B cell (primary cell): ENCODE data around the gene TEKT2. TPM values are rescaled to one million over a fixed set of nuclear protein-coding genes. Genes with fewer than 3 reads are reported as not detected.

Experiments
- ATAC-seq: fragments of 200-7000 bp; cut with Tn5 transposase; one replicate; pipeline ENCODE4 v1.10.0; 2021; ENCODE audit warnings: low read depth, mild to moderate bottlenecking, moderate number of reproducible peaks, moderate library complexity
- CTCF ChIA-PET: fragments of 350-600 bp; sonication (Branson Sonifier 250); formaldehyde crosslinking; loops from one replicate; lab custom pipeline; 2021; ENCODE audit warnings: antibody characterized with exemption, inconsistent platforms; lab: Charles Lee
- POLR2A ChIA-PET: fragments of 350-600 bp; sonication (Branson Sonifier 250); formaldehyde crosslinking; loops from one replicate; lab custom pipeline; 2021; ENCODE audit warnings: antibody characterized with exemption; lab: Charles Lee
- DNase-seq: peaks from one replicate; pipeline ENCODE4 v3.0.0; 2013
- H2AFZ ChIP-seq: 2 replicates; pipeline ENCODE4 v1.6.1; 2012; ENCODE audit warnings: mild to moderate bottlenecking, low read depth, low read length; ENCODE audit not compliant: insufficient read depth, poor library complexity, severe bottlenecking
- H3K27ac ChIP-seq, 2 donors: 1 replicate in 1 of 2; 2 replicates in 1 of 2; pipeline ENCODE4 v1.5.1; 2012 to 2013; ENCODE audit warnings: low read length in 2 of 2, mild to moderate bottlenecking in 2 of 2, moderate library complexity in 1 of 2
- H3K27me3 ChIP-seq, 4 experiments: fragments of 200-600 bp in 1 of 4; sonication (generic) in 1 of 4; replicated peaks in 1 of 4; 1 replicate in 2 of 4; 2 replicates in 2 of 4; pipeline versions ENCODE4 v1.6.1 to v1.7.0; 2013 to 2016; ENCODE audit warnings: low read length in 3 of 4, mild to moderate bottlenecking in 2 of 4, mixed read lengths in 1 of 4, moderate library complexity in 1 of 4; ENCODE audit not compliant: insufficient read depth in 4 of 4, control insufficient read depth in 3 of 4; ENCODE audit errors: control extremely low read depth in 1 of 4
- H3K36me3 ChIP-seq, 2 experiments: replicated peaks in 1 of 2; 1 replicate in 1 of 2; 2 replicates in 1 of 2; pipeline versions ENCODE4 v1.6.1 to v1.7.1; 2013; ENCODE audit warnings: low read length in 1 of 2; ENCODE audit not compliant: insufficient read depth in 2 of 2, control insufficient read depth in 1 of 2; ENCODE audit errors: control extremely low read depth in 1 of 2, extremely low read depth in 1 of 2
- H3K4me1 ChIP-seq, 2 donors: fragments of 200-600 bp in 1 of 2; sonication (generic) in 1 of 2; 1 replicate in 1 of 2; 2 replicates in 1 of 2; pipeline versions ENCODE4 v1.5.1 to v1.6.1; 2013 to 2017; ENCODE audit warnings: low read length in 2 of 2; ENCODE audit not compliant: control insufficient read depth in 2 of 2, insufficient read depth in 2 of 2
- H3K4me2 ChIP-seq: replicated peaks from 2 replicates; pipeline ENCODE3; 2012; ENCODE audit warnings: mild to moderate bottlenecking, low read depth, low read length; ENCODE audit not compliant: poor library complexity, severe bottlenecking
- H3K4me3 ChIP-seq, 5 experiments: fragments of 200-600 bp in 1 of 5; sonication (generic) in 1 of 5; 1 replicate in 3 of 5; 2 replicates in 2 of 5; pipeline versions ENCODE4 v1.5.1 to v1.7.0; 2011 to 2016; ENCODE audit warnings: low read length in 4 of 5, mild to moderate bottlenecking in 4 of 5, low read depth in 2 of 5, control low read depth in 1 of 5, moderate library complexity in 1 of 5; ENCODE audit not compliant: insufficient read depth in 1 of 5; ENCODE audit errors: control extremely low read depth in 1 of 5, extremely low read depth in 1 of 5
- H3K79me2 ChIP-seq: fragments of 200-600 bp; sonication (generic); one replicate; pipeline ENCODE4 v1.6.0; 2016; ENCODE audit warnings: low read length; ENCODE audit not compliant: control insufficient read depth, insufficient read depth
- H3K9ac ChIP-seq: fragments of 200-600 bp; sonication (generic); 2 replicates; pipeline ENCODE4 v1.6.1; 2017; ENCODE audit warnings: mild to moderate bottlenecking, low read length, moderate library complexity
- H3K9me3 ChIP-seq, 3 donors: one replicate each; pipeline versions ENCODE4 v1.6.1 to v1.7.1; 2013; ENCODE audit warnings: low read length in 2 of 3; ENCODE audit not compliant: control insufficient read depth in 2 of 3, insufficient read depth in 1 of 3; ENCODE audit errors: control extremely low read depth in 1 of 3
- H4K20me1 ChIP-seq: 2 replicates; pipeline ENCODE4 v1.6.0; 2012; ENCODE audit warnings: mild to moderate bottlenecking, low read length; ENCODE audit not compliant: insufficient read depth, control insufficient read depth, poor library complexity, severe bottlenecking
- H3K27ac Mint-ChIP-seq: one replicate; pipeline ENCODE4 v1.8.0; 2021; ENCODE audit warnings: mixed read lengths
- H3K27me3 Mint-ChIP-seq: one replicate; pipeline ENCODE4 v1.8.0; 2021; ENCODE audit warnings: mixed read lengths
- H3K4me1 Mint-ChIP-seq: one replicate; pipeline ENCODE4 v1.8.0; 2021; ENCODE audit warnings: mixed read lengths
- H3K4me3 Mint-ChIP-seq: one replicate; pipeline ENCODE4 v1.8.0; 2021; ENCODE audit warnings: mixed read lengths
- H3K9me3 Mint-ChIP-seq: one replicate; pipeline ENCODE4 v1.8.0; 2022; ENCODE audit warnings: mixed read lengths; ENCODE audit not compliant: insufficient read depth
- CTCF ChIP-seq: fragments of 200-600 bp; IDR thresholded peaks from one replicate; pipeline ENCODE4 v1.8.0; 2022; ENCODE audit warnings: antibody characterized with exemption, mild to moderate bottlenecking
- EZH2 ChIP-seq: IDR thresholded peaks from 2 replicates; pipeline ENCODE4 v1.6.1; 2012; ENCODE audit warnings: borderline replicate concordance, low read depth, mild to moderate bottlenecking, moderate library complexity, low read length; ENCODE audit not compliant: insufficient read depth, poor library complexity, severe bottlenecking
- WGBS: methylation state at CpG from one replicate; pipeline ENCODE4 v1.1.5; 2013; ENCODE audit warnings: missing lambda C conversion rate; ENCODE audit not compliant: insufficient coverage; 5-methylcytosine and 5-hydroxymethylcytosine counted together
- intact Hi-C: fragments of 100-400 bp; cut with micrococcal nuclease; formaldehyde crosslinking; loops from one replicate; pipeline ENCODE4 v1.10.0; 2022
- polyA plus RNA-seq: library from polyadenylated mRNA; depleted of rRNA; stranded (reverse); fragments of >200 nt; gene quantifications from 2 replicates; pipeline ENCODE4 v1.2.3, GENCODE V29; 2012
- total RNA-seq, 2 donors: library from RNA; stranded (reverse); fragments of 120-200 nt in 1 of 2; gene quantifications; 1 replicate in 1 of 2; 2 replicates in 1 of 2; pipeline versions ENCODE4 v1.2.3 to v1.2.4, GENCODE V29; 2013 to 2022

TEKT2 gene
- total and polyA plus RNA-seq, 2 donors (not counting 1 experiment from before 2014, with no cell fraction given), result not detected

DNA sequence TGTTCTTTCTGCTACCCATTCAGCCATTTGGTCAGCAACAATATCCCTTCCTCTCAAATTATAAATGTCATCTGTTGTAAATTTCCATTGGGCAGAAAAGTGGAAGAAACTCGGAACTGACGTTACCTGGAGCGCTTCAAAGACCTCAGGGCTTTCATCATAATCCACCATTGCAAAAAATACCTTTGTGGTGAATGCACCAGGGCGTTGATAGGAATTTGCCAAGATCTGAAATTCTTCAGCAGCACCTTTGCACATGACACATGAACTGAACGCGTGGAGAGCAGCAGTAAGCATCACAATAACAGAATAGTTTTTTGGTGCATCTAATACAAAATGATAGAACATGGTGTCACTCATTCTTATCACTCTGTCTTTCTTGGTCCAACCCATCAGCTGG lies 3.1 kb upstream of the TEKT2 start:
- Histone ChIP-seq H3K27ac (no peak overlapping the region), H3K79me2 (no peaks in the 10 kb centered on the region), H3K4me2 (no peak overlapping the region), H3K4me1 (peaks cover 13% of the 10 kb centered on the region in 2 donors), H4K20me1 (no peaks in the 10 kb centered on the region), H3K9ac (no peak overlapping the region), H3K9me3 (peaks cover 0 to 3% (median 0%) of the 10 kb centered on the region in 3 donors), H2AFZ (no peak overlapping the region), H3K36me3 (no peaks in the 10 kb centered on the region), H3K27me3 (peaks cover 0 to 25% (median 12%) of the 10 kb centered on the region in 4 experiments), H3K4me3 (no peak overlapping the region)
- no peak overlapping the region for H3K27ac Mint-ChIP-seq
- H3K27me3 Mint-ChIP-seq, result peaks cover 24% of the 10 kb centered on the region
- no peak for ATAC-seq
- no peak for DNase-seq
- no peaks in the 10 kb centered on the region for H3K9me3 Mint-ChIP-seq
- H3K4me1 Mint-ChIP-seq, result peaks cover 3% of the 10 kb centered on the region
- POLR2A ChIA-PET, result no interaction called here
- CTCF ChIA-PET, result no interaction called here
- TF ChIP-seq EZH2 (no peak), CTCF (no peak)
- WGBS, result 100% methylated on average over 2 of the region's 6 CpGs
- intact Hi-C loops, result no loop called here
- H3K4me3 Mint-ChIP-seq, result no peak overlapping the region

DNA sequence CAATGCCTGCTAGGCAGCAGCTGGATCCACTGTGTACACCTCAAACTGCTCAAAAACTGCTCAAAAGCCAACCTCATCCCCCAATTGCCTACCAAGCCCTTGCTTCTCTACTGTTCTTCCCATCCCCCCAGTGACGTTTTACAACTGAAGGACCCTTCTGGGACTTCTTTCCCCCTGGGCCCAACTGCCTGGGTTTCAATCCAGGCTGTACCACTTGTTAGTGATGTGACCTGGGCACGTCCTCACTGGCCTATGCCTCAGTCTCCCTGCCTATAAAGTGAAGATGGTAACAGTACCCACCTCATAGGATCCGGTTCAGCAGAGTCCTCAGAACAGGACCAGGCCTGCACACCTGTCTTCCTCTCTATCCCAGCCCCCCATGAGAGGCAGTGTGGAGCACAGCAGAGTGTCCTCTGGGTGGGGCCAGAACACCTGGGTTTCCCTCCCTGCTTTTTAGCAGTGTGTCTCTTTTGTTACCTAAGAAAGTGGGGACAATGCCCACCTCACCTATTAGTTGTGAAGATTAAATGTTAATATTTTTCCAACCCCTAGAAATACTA lies 1.9 kb upstream of the TEKT2 start:
- peaks cover 32% of the 10 kb centered on the region for H3K27me3 Mint-ChIP-seq
- Histone ChIP-seq H3K27ac (no peak overlapping the region), H4K20me1 (no peaks in the 10 kb centered on the region), H3K36me3 (no peaks in the 10 kb centered on the region), H3K79me2 (no peaks in the 10 kb centered on the region), H3K4me2 (no peak overlapping the region), H3K9me3 (peaks cover 0 to 3% (median 0%) of the 10 kb centered on the region in 3 donors), H3K9ac (no peak overlapping the region), H3K4me1 (peaks cover 13% of the 10 kb centered on the region in 2 donors), H3K27me3 (peaks cover 0 to 25% (median 12%) of the 10 kb centered on the region in 4 experiments), H2AFZ (no peak overlapping the region), H3K4me3 (no peak overlapping the region)
- H3K9me3 Mint-ChIP-seq, result no peaks in the 10 kb centered on the region
- H3K4me3 Mint-ChIP-seq, result no peak overlapping the region
- ATAC-seq (no peak), DNase-seq (no peak)
- POLR2A ChIA-PET, result no interaction called here
- TF ChIP-seq CTCF, result no peak
- TF ChIP-seq EZH2, result no peak
- H3K4me1 Mint-ChIP-seq, result peaks cover 4% of the 10 kb centered on the region
- CTCF ChIA-PET, result no interaction called here
- intact Hi-C loops, result no loop called here
- H3K27ac Mint-ChIP-seq, result no peak overlapping the region
- WGBS, result 80% methylated on average over 2 of the region's 3 CpGs
